Lower lobe of right lung (tissue), 2 donors: ENCODE data around the gene ZNF865. TPM values are rescaled to one million over a fixed set of nuclear protein-coding genes. Genes with fewer than 3 reads are reported as not detected.

Experiments used
- ATAC-seq, 2 donors: fragments of 200-7000 bp; cut with Tn5 transposase; one replicate each; pipeline ENCODE4 v1.9.1; 2020 to 2022; ENCODE audit warnings: mild to moderate bottlenecking in 2 of 2, moderate library complexity in 2 of 2
- DNase-seq: peaks from one replicate; pipeline ENCODE4 v3.0.0-alpha.2; 2020
- H3K27ac ChIP-seq: fragments of 200-600 bp; one replicate; pipeline ENCODE4 v1.8.0; 2022
- H3K27me3 ChIP-seq: fragments of 200-600 bp; one replicate; pipeline ENCODE4 v1.8.0; 2022; ENCODE audit warnings: low read depth
- H3K36me3 ChIP-seq: fragments of 200-600 bp; one replicate; pipeline ENCODE4 v1.8.0; 2022; ENCODE audit warnings: mild to moderate bottlenecking
- H3K4me1 ChIP-seq: fragments of 200-600 bp; one replicate; pipeline ENCODE4 v1.8.0; 2022
- H3K4me3 ChIP-seq: fragments of 200-600 bp; one replicate; pipeline ENCODE4 v1.8.0; 2022; ENCODE audit warnings: mild to moderate bottlenecking
- H3K9me3 ChIP-seq: fragments of 200-600 bp; one replicate; pipeline ENCODE4 v1.8.0; 2022
- intact Hi-C: fragments of 100-400 bp; cut with DNase I; formaldehyde crosslinking; loops from one replicate; pipeline ENCODE4 v1.11.0; 2022
- total RNA-seq: library from RNA; stranded (reverse); fragmentation: NEBNext Ultra II Directional; extraction: Animal tissue kit (Norgen Biotek cat#: 25700); gene quantifications from one replicate; pipeline ENCODE4 v1.2.1, GENCODE V29; 2021
- TF ChIP-seq, protein P1 (sequence below): fragments of 200-600 bp; IDR thresholded peaks from one replicate; pipeline ENCODE4 v1.8.0; 2022; ENCODE audit warnings: antibody characterized with exemption, mild to moderate bottlenecking
- donor health status: DM: no; HTN: yes; CAD: no; lungs with severe emphysema.

The ZNF865 gene
- total RNA-seq, 1 donor from 2014 or later = 16.5 TPM

DNA sequence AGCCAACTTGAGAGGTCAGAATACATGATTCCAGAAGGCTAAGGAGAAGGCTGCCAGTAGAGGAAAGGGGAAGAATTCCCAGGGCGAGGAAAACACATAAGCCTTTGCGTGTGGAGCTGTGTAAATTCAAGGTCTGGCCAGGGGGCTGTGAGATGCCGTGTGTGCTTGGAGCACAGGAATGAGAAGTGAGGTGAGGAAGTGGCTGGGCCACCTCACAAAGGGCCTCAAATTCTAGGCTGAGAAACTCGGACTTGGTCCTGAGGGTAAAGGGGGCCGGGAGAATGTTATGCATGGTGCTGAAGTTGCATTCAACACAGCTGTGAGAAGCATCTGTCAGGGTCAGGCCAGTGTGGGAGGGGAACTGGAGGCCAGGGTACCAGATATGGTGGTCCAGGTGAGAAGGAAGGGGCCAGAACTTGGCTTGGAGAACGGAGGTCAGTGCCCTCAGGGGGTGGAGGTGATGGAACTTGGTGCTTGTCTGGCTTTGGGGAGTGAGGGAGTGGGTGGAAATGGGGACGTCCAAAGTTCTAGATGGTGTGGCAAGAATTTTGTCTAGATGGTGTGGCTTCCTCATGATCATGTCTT, 30.5 kb downstream of the ZNF865 start:
- Histone ChIP-seq H3K36me3 (no peaks in the 10 kb centered on the region), H3K4me1 (peaks cover 76% of the 10 kb centered on the region), H3K4me3 (peak overlapping the region; percentile 98), H3K27me3 (no peaks in the 10 kb centered on the region), H3K27ac (peak overlapping the region; percentile 99), H3K9me3 (no peaks in the 10 kb centered on the region)
- TF ChIP-seq, protein P1, sequence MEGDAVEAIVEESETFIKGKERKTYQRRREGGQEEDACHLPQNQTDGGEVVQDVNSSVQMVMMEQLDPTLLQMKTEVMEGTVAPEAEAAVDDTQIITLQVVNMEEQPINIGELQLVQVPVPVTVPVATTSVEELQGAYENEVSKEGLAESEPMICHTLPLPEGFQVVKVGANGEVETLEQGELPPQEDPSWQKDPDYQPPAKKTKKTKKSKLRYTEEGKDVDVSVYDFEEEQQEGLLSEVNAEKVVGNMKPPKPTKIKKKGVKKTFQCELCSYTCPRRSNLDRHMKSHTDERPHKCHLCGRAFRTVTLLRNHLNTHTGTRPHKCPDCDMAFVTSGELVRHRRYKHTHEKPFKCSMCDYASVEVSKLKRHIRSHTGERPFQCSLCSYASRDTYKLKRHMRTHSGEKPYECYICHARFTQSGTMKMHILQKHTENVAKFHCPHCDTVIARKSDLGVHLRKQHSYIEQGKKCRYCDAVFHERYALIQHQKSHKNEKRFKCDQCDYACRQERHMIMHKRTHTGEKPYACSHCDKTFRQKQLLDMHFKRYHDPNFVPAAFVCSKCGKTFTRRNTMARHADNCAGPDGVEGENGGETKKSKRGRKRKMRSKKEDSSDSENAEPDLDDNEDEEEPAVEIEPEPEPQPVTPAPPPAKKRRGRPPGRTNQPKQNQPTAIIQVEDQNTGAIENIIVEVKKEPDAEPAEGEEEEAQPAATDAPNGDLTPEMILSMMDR = no peak
- intact Hi-C loops = no loop called here
- no peak for ATAC-seq
- no peak for DNase-seq

DNA sequence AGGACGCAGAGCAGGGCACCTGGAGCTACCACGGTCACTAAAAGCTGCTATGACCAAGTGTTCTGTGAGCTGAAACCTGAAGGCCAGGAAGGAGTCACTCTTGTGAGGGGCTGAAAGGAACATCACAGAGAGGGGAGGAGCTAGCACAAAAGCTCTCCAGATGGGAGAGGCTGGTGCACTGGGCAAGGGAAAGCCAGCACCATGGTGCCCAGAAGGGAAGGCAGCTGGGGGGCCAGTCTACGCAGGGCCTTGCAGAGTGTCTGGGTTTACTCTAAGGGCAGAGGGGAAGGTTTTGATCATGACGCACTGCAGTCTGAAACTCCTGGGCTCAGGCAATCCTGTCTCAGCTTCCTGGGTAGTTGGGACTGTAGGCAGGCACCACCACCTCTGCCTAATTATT, 31.3 kb downstream of the ZNF865 start:
- intact Hi-C loops = no loop called here
- H3K27me3 ChIP-seq = no peaks in the 10 kb centered on the region
- peaks cover 74% of the 10 kb centered on the region for H3K4me1 ChIP-seq
- no peak for DNase-seq
- no peak for ATAC-seq
- no peak overlapping the region for H3K27ac ChIP-seq
- no peaks in the 10 kb centered on the region for H3K9me3 ChIP-seq
- H3K36me3 ChIP-seq = no peaks in the 10 kb centered on the region
- TF ChIP-seq, protein P1 = no peak
- no peak overlapping the region for H3K4me3 ChIP-seq

DNA sequence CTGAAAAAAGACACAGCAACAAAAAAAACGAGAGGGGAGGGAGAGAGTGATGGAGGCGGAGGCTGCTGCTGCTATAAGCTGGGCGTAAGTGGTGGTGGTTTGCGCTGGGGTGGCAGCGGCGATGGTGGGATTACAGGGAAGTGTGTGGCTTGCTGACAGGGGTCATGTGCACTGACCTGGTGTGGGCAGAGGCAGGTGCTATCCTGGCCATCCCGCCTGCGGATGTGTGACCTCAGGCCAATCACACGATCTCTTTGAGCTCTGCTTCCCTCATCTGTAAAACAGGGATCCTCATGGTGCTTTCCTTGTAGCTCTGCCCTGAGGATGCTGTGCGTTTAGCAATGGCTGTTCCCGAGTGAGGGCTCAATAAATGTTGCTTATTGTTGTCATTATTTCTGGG, 32.1 kb downstream of the ZNF865 start:
- DNase-seq (no peak), ATAC-seq (no peak)
- peaks cover 74% of the 10 kb centered on the region for H3K4me1 ChIP-seq
- no peaks in the 10 kb centered on the region for H3K9me3 ChIP-seq
- TF ChIP-seq, protein P1 = no peak
- H3K36me3 ChIP-seq = no peaks in the 10 kb centered on the region
- no peak overlapping the region for H3K27ac ChIP-seq
- intact Hi-C loops = no loop called here
- no peak overlapping the region for H3K4me3 ChIP-seq
- no peaks in the 10 kb centered on the region for H3K27me3 ChIP-seq

DNA sequence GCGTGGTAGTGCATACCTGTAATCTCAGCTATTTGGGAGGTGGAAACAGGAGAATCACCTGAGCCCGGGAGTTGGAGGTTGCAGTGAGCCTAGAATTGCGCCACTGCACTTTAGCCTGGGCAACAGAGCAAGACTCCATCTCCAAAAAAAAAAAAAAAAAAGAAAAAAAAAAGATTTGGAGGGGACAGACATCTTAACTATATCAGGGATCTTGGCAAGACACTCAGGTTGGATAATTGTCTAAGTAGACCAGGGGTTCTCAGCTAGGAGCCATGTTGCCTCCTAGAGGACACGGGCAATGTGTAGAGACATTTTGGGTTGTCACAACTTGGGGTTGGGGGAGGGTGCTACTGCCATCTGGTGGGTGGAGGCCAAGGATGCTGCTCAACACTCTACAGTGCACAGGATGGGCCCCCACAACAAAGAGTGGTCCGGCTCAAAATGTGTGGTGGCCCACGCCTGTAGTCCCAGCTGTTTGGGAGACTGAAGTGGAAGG, 33.5 kb downstream of the ZNF865 start:
- H3K4me1 ChIP-seq = peaks cover 72% of the 10 kb centered on the region

DNA sequence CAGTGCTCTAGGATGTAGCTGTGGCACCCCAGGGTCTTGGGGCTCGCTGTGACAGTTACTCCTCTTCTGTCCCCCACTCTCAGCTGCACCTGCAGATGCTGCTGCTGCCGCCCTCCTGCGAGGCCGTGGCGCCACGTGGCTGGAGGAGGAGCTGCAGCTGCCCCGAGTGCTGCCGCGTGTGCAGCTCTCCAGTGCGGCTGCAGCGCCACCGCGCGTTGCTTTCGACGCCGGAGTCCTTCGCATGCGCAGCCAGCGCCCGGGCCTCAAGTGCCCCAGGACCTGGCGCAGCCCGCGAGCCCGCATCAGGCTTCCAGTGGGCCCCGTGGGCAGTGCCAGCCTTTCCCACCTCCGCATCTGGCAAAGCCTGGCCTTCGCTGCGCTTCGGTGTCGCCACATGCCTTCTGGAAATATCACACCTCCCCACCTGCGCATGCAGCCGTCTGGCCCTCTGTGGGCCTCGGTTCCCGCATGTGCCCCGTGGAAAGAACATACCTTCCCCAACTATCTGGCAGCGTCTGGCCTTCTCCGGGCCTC, 34.7 kb downstream of the ZNF865 start:
- ATAC-seq = peak; percentile 47 to 55
- TF ChIP-seq, protein P1 = peak; percentile 58
- intact Hi-C loops = no loop called here
- Histone ChIP-seq H3K27ac (peak overlapping the region; percentile 81), H3K4me1 (peaks cover 78% of the 10 kb centered on the region), H3K9me3 (no peaks in the 10 kb centered on the region), H3K4me3 (peak overlapping the region; percentile 82), H3K36me3 (peaks cover 5% of the 10 kb centered on the region), H3K27me3 (no peaks in the 10 kb centered on the region)
- DNase-seq = peak; percentile 88

More for the DNA sequence above, 33.5 kb downstream of the ZNF865 start:
- no peaks in the 10 kb centered on the region for H3K27me3 ChIP-seq
- TF ChIP-seq, protein P1 = peak; percentile 42
- H3K9me3 ChIP-seq = no peaks in the 10 kb centered on the region
- no peak overlapping the region for H3K27ac ChIP-seq
- H3K4me3 ChIP-seq = no peak overlapping the region
- ATAC-seq (no peak), DNase-seq (no peak)
- intact Hi-C loops = no loop called here
- H3K36me3 ChIP-seq = no peaks in the 10 kb centered on the region
